ENCODE results near the gene PDZD11. TPM values are rescaled to one million over a fixed set of nuclear protein-coding genes. Genes with fewer than 3 reads are reported as not detected.

The PDZD11 gene
- total and polyA plus RNA-seq, 2 donors from 2014 or later, result 31.3 to 74.6 TPM

GRCh38 chrX:70264784-70265183 is 24.9 kb downstream of the PDZD11 start:
- DNase-seq, result peak in 2 of 5 donors; percentile 1
- Histone ChIP-seq H3K9ac (ENCODE audit: low read length in 3 of 3) (no peak overlapping the region), H3K27me3 (ENCODE audit: control insufficient read depth, insufficient read depth, low read length) (no peaks in the 10 kb centered on the region), H3K27ac (ENCODE audit: low read depth in 2 of 2, low read length in 2 of 2) (no peak overlapping the region), H3K9me3 (ENCODE audit: control insufficient read depth in 2 of 3, insufficient read depth in 1 of 3, low read length in 3 of 3) (no peaks in the 10 kb centered on the region), H3K4me1 (ENCODE audit: control insufficient read depth in 2 of 3, insufficient read depth in 2 of 3, low read depth in 1 of 3, low read length in 3 of 3) (no peaks in the 10 kb centered on the region), H3K36me3 (ENCODE audit: control insufficient read depth in 2 of 3, insufficient read depth in 3 of 3, low read length in 3 of 3) (no peaks in the 10 kb centered on the region), H3K4me3 (ENCODE audit: low read length in 3 of 3) (no peak overlapping the region)
- no peak for TF ChIP-seq CTCF (IDR thresholded peaks at IDR 0.05; ENCODE audit: borderline replicate concordance, extremely low read depth, insufficient read depth)
- FAIRE-seq, result no peak
- intact Hi-C loops (cut with DNase I), result no loop called here

- Histone ChIP-seq H3K9me3 (ENCODE audit: control insufficient read depth in 2 of 3, insufficient read depth in 1 of 3, low read length in 3 of 3) (no peaks in the 10 kb centered on the region), H3K4me1 (ENCODE audit: control insufficient read depth in 2 of 3, insufficient read depth in 2 of 3, low read depth in 1 of 3, low read length in 3 of 3) (no peaks in the 10 kb centered on the region), H3K27ac (ENCODE audit: low read depth in 2 of 2, low read length in 2 of 2) (no peak overlapping the region), H3K27me3 (ENCODE audit: control insufficient read depth, insufficient read depth, low read length) (no peaks in the 10 kb centered on the region), H3K4me3 (ENCODE audit: low read length in 3 of 3) (no peak overlapping the region), H3K36me3 (ENCODE audit: control insufficient read depth in 2 of 3, insufficient read depth in 3 of 3, low read length in 3 of 3) (no peaks in the 10 kb centered on the region), H3K9ac (ENCODE audit: low read length in 3 of 3) (no peak overlapping the region)
- no peak for FAIRE-seq
- peak; percentile 32 for TF ChIP-seq CTCF (IDR thresholded peaks at IDR 0.05; ENCODE audit: borderline replicate concordance, extremely low read depth, insufficient read depth)
- intact Hi-C loops (cut with DNase I), result no loop called here
- DNase-seq, result peak in 4 of 5 donors; percentile 27 to 55 (median 36)
Measured at GRCh38 chrX:70262952-70263567, 26.7 kb downstream of the PDZD11 start.

GRCh38 chrX:70260104-70260503 is 29.6 kb downstream of the PDZD11 start, which contains the start of gene P2RY4:
P2RY4 (minus strand) TSS chrX:70260204; CDS start chrX:70259624, 580 bp downstream.
- Histone ChIP-seq H3K36me3 (ENCODE audit: control insufficient read depth in 2 of 3, insufficient read depth in 3 of 3, low read length in 3 of 3) (no peaks in the 10 kb centered on the region), H3K27me3 (ENCODE audit: control insufficient read depth, insufficient read depth, low read length) (no peaks in the 10 kb centered on the region), H3K4me1 (ENCODE audit: control insufficient read depth in 2 of 3, insufficient read depth in 2 of 3, low read depth in 1 of 3, low read length in 3 of 3) (no peaks in the 10 kb centered on the region), H3K4me3 (ENCODE audit: low read length in 3 of 3) (no peak within 1 kb of the TSS), H3K9me3 (ENCODE audit: control insufficient read depth in 2 of 3, insufficient read depth in 1 of 3, low read length in 3 of 3) (no peaks in the 10 kb centered on the region), H3K27ac (ENCODE audit: low read depth in 2 of 2, low read length in 2 of 2) (no peak within 1 kb of the TSS), H3K9ac (ENCODE audit: low read length in 3 of 3) (no peak within 1 kb of the TSS)
- intact Hi-C loops (cut with DNase I), result no loop called here
- DNase-seq, result no peak
- no peak for TF ChIP-seq CTCF (IDR thresholded peaks at IDR 0.05; ENCODE audit: borderline replicate concordance, extremely low read depth, insufficient read depth)
- FAIRE-seq, result no peak

All from kidney (tissue), 14 donors.